HepG2 (cell line): ENCODE measurements around the gene SLC25A51. TPM values are rescaled to one million over a fixed set of nuclear protein-coding genes. Genes with fewer than 3 reads are reported as not detected.

Source experiments
- ZSCAN22 ChIP-seq: sonication (generic); formaldehyde crosslinking; IDR thresholded peaks from 2 replicates; pipeline ENCODE4 v1.4.0; 2020; ENCODE audit warnings: mild to moderate bottlenecking, missing genetic modification reagents
- polyA plus RNA-seq, 8 experiments: library from polyadenylated mRNA; depleted of rRNA in 3 of 8; stranded (reverse) in 7 of 8; unstranded in 1 of 8; fragments of >200 nt; fragmentation: Illumina TruSeq in 4 of 8; extraction: Trizol in 4 of 8; gene quantifications; 2 replicates each; pipeline versions ENCODE4 v1.2.1 to v1.2.3, GENCODE V29; 2011 to 2016; ENCODE audit warnings: low read depth in 4 of 8, missing spikeins in 1 of 8, mixed read lengths in 1 of 8; ENCODE audit not compliant: insufficient read depth in 1 of 8
- total RNA-seq, 5 experiments: library from RNA; depleted of rRNA; stranded (reverse); fragments of >200 nt; fragmentation: Illumina TruSeq; extraction: Trizol; gene quantifications; 2 replicates each; pipeline ENCODE4 v1.2.3, GENCODE V29; 2016; ENCODE audit warnings: low read depth in 1 of 5
- TF ChIP-seq, protein P1 (sequence below): sonication (generic); formaldehyde crosslinking; IDR thresholded peaks from 2 replicates; pipeline ENCODE4 v1.8.1; 2022; ENCODE audit warnings: low read depth, mild to moderate bottlenecking, missing genetic modification reagents
- TF ChIP-seq, protein P2 (sequence below): sonication (generic); formaldehyde crosslinking; IDR thresholded peaks from 2 replicates; pipeline ENCODE4 v1.8.1; 2023; ENCODE audit warnings: mild to moderate bottlenecking, missing genetic modification reagents, borderline replicate concordance
- TF ChIP-seq, protein P3 (sequence below), 2 experiments: fragments of 450-650 bp in 1 of 2; sonication (generic) in 1 of 2; formaldehyde crosslinking in 1 of 2; IDR thresholded peaks; 2 replicates each; pipeline versions ENCODE4 v1.6.1 to v1.8.0; 2016 to 2022; ENCODE audit warnings: antibody characterized with exemption in 1 of 2, mild to moderate bottlenecking in 1 of 2, missing genetic modification reagents in 1 of 2

Gene SLC25A51
- total and polyA plus RNA-seq, 2 of the 13 experiments (the other 11 are each of a cell fraction or from before 2014, with no cell fraction given): 14.6 to 37.7 TPM

DNA sequence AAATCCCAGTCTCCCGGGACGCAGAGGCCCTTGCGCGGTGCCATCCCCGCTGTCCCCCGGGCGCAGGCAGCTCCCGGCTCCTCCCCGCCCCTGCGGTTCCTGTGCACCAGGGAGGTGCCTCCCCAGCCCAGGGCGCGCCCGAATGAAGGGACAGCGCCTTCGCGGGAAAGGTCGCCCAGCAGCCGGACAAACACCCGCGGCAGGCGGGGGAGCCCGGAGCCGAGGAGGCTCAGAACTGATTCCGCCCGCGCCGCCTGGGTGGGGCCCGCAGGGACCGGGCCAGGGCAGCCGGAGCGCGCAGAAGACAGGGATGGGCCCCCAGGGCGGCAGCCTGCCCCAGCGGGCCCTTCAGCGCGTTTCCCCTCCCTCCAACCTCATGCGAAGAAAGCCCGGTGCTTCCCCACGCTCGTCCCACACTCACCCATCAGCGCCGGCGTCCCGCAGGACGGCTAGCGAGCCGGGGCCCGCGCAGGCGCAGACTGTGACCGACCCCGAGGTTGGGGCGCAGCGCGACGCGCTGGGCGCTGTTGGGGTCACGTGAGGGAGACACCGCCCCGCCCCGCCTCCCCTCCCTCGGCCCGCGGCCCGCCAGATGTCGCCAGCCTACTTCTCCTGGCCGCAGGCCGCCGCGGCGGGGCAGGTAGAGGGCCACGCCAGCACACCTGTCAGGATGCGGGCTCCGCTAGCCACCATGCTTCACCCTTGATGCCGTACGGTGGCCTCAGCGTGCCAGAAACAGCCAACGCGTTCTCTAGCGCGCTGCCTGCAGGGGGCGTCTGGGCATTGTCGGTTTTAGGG, at the start of gene SLC25A51 (continued):
- TF ChIP-seq, protein P1, sequence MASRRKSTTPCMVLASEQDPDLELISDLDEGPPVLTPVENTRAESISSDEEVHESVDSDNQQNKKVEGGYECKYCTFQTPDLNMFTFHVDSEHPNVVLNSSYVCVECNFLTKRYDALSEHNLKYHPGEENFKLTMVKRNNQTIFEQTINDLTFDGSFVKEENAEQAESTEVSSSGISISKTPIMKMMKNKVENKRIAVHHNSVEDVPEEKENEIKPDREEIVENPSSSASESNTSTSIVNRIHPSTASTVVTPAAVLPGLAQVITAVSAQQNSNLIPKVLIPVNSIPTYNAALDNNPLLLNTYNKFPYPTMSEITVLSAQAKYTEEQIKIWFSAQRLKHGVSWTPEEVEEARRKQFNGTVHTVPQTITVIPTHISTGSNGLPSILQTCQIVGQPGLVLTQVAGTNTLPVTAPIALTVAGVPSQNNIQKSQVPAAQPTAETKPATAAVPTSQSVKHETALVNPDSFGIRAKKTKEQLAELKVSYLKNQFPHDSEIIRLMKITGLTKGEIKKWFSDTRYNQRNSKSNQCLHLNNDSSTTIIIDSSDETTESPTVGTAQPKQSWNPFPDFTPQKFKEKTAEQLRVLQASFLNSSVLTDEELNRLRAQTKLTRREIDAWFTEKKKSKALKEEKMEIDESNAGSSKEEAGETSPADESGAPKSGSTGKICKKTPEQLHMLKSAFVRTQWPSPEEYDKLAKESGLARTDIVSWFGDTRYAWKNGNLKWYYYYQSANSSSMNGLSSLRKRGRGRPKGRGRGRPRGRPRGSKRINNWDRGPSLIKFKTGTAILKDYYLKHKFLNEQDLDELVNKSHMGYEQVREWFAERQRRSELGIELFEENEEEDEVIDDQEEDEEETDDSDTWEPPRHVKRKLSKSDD (CRISPR knock-in tag): peak; percentile 98
- TF ChIP-seq, protein P2, sequence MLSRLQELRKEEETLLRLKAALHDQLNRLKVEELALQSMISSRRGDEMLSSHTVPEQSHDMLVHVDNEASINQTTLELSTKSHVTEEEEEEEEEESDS (CRISPR knock-in tag): 0 out of 2 replicates have a peak, but pooled peaks have one; percentile 10
- TF ChIP-seq ZSCAN22: no peak
- TF ChIP-seq, protein P3, sequence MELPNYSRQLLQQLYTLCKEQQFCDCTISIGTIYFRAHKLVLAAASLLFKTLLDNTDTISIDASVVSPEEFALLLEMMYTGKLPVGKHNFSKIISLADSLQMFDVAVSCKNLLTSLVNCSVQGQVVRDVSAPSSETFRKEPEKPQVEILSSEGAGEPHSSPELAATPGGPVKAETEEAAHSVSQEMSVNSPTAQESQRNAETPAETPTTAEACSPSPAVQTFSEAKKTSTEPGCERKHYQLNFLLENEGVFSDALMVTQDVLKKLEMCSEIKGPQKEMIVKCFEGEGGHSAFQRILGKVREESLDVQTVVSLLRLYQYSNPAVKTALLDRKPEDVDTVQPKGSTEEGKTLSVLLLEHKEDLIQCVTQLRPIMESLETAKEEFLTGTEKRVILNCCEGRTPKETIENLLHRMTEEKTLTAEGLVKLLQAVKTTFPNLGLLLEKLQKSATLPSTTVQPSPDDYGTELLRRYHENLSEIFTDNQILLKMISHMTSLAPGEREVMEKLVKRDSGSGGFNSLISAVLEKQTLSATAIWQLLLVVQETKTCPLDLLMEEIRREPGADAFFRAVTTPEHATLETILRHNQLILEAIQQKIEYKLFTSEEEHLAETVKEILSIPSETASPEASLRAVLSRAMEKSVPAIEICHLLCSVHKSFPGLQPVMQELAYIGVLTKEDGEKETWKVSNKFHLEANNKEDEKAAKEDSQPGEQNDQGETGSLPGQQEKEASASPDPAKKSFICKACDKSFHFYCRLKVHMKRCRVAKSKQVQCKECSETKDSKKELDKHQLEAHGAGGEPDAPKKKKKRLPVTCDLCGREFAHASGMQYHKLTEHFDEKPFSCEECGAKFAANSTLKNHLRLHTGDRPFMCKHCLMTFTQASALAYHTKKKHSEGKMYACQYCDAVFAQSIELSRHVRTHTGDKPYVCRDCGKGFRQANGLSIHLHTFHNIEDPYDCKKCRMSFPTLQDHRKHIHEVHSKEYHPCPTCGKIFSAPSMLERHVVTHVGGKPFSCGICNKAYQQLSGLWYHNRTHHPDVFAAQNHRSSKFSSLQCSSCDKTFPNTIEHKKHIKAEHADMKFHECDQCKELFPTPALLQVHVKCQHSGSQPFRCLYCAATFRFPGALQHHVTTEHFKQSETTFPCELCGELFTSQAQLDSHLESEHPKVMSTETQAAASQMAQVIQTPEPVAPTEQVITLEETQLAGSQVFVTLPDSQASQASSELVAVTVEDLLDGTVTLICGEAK (IDR thresholded peaks at IDR 0.05): no peak
- TF ChIP-seq, protein P3 (CRISPR knock-in tag; IDR thresholded peaks at IDR 0.05): peak; percentile 63; the same call in 1 of the 2 replicates
